ENCODE data around the gene SLC9B1.
"Not testable (repeated sequence)": the region's sequence is repeated elsewhere in the genome, so short reads cannot be mapped to it uniquely, and the experiment has no call there.

SLC9B1 gene

DNA sequence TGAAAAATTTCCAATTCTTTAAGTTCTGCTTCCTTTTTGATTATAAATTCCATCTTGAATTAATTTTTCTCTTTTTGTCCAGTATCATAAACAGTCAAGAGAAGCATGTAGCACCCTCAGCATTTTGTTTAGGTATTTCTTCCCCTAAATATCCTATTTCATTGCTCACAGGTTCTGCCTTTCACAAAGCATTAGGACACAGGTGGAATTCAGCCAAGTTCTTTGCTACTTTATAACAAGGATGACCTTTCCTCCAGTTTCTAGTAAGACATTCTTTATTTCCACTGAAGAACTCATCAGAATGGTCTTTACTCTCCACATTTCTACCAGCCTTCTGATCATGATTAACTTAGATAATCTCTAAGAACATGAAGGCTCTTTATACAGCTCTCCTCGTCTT, 7.4 kb downstream of the SLC9B1 start:
- no peak for DNase-seq (ENCODE audit: low read depth in 3 of 3, low spot score in 1 of 3)

DNA sequence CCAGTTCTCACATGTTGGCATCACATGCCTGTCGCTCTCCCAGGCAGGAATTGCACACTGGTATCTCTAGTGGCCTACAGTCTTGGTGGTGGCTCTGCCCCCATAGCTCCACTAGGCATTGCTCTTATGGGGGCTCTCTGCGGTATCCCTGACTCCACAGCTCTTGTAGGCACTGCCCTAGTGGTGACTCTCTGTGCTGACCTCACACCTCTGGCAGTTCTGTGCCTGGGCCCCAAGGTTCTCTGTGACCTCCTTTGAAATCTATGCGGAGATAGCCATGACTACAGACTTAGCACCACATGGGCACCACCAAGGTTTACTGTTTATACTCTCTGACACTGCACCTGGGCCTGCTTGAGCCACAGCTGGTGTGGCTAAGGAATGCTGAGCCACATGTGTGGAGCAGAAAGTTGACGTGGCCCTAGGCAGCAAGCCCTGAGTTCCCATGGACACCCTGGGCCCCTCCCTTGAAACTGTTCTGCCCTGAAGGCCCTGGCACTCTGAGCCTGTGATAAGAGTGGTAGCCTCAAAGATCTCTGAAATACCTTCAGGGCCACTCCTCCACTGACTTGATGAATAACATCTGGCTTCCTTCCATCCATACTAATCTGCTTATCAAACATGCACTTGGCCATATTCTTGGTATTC, 8.0 kb downstream of the SLC9B1 start:
- DNase-seq (ENCODE audit: low read depth in 3 of 3, low spot score in 1 of 3) = no peak

DNA sequence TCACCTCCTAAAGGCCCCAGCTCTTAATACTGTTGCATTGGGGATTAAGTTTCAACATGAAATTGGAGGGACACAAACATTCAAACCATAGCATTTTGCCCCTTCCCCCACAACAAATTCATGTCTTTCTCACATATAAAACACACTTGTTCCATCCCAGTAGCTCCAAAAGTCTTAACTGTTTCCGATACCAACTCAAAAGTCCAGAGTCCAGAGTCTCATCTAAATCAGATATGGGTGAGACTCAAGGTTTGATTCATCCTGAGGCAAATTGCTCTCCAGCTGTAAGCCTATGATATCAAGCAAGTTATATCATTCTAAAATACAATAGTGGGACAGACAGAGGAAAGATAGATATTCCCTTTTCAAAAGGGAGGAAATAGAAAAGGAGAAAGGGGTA, 8.7 kb downstream of the SLC9B1 start:
- no peak for DNase-seq (ENCODE audit: low read depth in 3 of 3, low spot score in 1 of 3)

DNA sequence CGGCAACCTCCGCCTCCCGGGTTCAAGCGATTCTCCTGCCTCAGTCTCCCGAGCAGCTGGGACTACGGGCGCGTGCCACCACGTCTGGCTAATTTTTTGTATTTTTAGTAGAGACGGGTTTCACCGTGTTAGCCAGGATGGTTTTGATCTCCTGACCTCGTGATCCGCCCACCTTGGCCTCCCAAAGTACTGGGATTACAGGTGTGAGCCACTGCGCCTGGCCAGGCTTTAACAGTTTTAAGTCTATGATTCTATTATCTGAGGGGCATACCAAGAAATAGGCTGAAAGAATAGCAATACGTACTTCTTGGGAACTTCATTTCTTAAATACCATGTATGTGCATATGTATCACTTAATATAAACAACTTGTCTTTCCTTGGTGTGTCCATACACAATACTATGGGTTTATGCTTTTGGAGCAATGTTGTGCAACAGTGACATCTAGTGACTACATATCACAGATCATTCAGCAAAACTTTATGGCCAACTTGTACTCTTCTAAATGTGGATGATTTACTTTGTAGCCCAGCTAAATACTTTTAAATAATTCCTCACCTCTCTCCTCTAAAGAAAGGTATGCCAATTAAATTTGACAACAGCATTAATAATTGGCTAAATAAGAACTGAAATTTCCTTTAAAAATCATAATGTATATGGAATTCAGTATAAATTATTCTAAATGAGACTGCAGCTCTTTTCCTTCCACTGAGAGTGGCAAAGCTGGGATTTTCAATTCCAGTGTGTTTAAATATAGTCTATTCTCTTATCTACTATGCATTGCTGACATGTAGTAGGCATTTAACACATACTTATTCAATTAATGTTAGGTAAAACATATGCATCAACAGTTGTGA, 10.4 kb downstream of the SLC9B1 start:
- no peak for DNase-seq (ENCODE audit: low read depth in 3 of 3, low spot score in 1 of 3)

DNA sequence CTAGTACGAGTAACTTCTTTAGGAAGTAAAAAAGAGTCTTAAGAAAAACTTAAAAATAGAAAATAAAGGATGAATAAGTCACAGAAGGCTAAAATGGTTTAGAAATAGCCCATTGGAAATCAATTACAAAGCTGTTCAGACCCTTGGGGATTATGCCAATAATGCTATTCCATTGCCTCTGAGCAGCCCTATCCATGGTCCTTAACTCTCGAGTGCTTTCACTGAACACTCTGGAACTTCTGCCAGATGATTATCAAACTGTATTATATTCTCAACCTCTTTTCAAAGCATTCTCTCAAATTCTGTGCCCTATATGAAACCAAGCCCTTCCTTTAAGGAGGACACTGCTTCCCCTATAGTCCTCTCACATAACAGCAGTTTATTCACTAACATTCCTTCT, 17.0 kb downstream of the SLC9B1 start:
- DNase-seq (ENCODE audit: low read depth in 3 of 3, low spot score in 1 of 3) = no peak

DNA sequence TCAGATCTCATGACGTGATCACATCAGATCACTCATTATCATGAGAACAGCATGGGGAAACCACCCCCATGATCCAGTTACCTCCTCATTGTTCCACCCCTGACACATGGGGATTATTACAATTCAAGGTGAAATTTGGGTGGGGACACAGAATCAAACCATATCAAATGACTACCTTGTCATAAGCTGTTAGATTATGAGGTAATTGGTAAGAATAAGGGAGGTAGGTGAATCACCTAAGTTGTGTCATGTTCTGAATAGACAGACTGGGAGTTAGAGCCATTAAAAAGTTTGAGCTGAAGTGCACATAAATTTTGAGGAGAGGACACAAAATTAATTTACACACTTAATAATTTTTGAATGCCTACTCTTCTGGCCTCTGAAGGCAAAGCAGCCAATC, 24.7 kb downstream of the SLC9B1 start:
- no peak for DNase-seq (ENCODE audit: low read depth in 3 of 3, low spot score in 1 of 3)

DNA sequence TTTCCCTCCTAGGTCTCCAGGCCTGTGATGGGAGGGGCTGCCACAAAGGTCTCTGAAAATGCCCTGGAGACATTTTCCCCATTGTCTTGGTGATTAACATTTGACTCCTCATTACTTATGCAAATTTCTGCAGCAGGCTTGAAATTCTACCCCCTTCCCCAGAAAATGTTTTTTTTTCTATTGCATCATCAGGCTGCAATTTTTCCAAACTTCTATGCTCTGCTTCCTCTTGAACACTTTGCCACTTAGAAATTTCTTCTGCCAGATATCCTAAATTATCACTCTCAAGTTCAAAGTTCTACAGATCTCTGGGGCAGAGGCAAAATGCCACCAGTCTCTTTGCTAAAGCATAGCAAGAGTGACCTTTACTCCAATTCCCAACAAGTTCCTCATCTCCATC, 25.5 kb downstream of the SLC9B1 start:
- DNase-seq (ENCODE audit: low read depth in 3 of 3, low spot score in 1 of 3) = not testable (repeated sequence)

DNA sequence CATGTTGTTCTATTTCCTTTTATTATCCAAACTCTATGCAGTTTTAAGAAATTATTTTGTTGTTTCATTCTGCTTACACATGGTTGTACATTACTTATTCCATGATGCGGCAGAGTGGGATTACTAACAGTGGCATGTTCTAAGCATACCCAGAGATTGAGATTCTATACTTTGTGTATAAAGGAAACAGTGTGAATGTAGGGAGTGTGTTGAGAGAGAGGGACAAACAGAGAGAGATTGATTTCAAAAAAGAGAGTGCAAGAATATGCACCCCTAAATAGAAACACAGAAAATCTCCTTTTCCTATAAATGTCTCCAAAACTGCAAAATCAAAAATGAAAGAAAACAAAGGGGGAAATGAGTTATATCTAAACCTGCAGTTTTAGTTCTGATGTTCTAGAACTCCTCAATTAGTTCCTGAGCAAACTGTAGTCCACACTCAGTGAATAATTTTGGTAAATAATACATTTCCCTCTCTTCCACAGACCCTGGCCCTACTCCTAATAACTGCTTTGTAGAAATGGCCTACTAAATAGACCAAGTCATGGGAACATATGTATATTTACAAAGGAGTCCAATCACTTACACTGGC, 31.0 kb downstream of the SLC9B1 start:
- no peak for DNase-seq (ENCODE audit: low read depth in 3 of 3, low spot score in 1 of 3)

DNA sequence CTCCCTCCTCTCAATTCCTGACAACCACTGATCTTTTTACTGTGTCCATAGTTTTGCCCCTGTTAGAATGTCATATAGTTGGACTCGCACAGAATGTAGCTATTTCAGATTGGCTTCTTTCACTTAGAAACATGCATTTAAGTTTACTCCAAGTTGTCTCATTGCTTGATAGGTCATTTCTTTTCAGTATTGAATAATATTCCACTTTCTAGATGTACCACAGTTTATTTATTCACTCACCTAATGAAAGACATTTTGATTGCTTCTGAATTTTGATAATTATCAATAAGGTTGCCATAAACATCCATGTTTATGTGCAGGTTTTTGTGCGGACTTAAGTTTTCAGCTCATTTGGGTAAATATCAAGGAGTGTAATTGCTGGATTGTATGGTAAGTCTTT, 38.5 kb downstream of the SLC9B1 start:
- no peak for DNase-seq (ENCODE audit: low read depth in 3 of 3, low spot score in 1 of 3)

DNA sequence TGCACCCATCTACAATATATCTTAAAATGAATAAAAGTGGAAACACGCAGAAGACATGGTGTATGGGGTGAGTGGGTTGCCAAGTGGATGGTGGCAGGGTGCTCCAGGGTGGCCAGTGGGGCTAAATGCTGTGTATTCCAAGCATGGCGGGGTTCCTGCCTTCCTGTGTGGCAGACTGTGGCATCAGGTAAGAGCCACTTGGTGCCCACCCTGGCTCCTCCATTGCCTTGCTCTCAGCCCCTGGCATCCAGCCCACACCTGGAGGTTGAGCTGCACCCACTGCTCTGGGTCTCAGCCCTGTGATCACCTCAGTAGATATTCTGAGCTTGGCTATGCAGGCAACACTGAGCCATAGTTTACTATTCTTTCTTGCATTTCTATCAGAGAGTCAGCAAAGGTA, 57.7 kb downstream of the SLC9B1 start:
- DNase-seq (ENCODE audit: low read depth in 3 of 3, low spot score in 1 of 3) = not testable (repeated sequence)

DNA sequence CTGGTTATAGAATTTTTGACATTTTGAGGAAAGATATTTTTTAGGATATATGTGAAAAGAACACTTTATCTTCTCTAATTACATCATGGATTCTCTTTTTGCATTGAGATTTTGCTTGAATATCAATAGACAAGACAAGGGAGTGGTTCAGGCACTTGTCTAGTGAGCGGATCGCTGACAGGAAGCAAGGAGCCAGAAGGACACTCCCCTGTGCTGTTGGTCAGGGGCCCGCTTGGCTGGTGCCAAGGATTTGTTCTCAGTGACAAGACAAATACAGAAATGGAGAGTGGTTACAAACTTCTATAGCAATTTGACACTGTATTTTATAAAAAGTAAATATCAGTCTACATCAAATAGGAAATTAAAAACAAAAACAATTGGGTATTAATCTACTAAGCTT, 60.0 kb downstream of the SLC9B1 start:
- DNase-seq (ENCODE audit: low read depth in 3 of 3, low spot score in 1 of 3) = no peak

DNA sequence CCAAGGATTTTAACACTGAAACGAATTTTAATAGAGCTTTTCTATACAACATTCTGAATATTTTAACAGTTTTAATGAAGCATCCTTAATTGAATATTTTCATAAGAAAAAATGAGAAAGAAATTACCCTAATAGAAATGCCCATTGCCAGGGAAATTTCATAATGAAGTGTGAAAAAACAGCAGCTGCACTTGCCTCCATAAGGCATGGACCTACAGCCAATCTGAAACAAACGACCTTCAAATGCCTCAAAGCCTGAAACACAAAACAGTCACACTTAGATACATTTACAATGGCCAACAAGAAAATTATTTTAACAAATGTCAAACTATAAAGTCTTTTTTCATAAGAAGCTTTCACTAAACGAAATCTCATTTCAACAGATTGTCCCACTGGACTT, 74.4 kb downstream of the SLC9B1 start:
- DNase-seq (ENCODE audit: low read depth in 3 of 3, low spot score in 1 of 3) = no peak

DNA sequence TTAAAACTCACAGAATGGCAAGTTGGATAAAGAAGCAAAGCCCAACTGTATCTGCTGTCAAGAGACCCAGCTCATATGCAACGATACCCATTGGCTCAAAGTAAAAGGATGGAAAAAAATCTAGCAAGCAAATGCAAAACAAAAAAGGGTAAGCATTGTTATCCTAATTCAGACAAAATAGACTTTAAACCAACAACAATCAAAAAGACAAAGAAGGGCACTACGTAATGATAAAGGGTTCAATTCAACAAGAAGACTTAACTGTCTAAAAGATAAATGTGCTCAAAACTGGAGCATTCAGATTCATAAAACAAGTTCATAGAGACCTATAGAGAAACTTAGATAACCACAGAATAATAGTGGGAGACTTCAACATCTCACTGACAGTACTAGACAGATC, 81.4 kb downstream of the SLC9B1 start:
- not testable (repeated sequence) for DNase-seq (ENCODE audit: low read depth in 3 of 3, low spot score in 1 of 3)

DNA sequence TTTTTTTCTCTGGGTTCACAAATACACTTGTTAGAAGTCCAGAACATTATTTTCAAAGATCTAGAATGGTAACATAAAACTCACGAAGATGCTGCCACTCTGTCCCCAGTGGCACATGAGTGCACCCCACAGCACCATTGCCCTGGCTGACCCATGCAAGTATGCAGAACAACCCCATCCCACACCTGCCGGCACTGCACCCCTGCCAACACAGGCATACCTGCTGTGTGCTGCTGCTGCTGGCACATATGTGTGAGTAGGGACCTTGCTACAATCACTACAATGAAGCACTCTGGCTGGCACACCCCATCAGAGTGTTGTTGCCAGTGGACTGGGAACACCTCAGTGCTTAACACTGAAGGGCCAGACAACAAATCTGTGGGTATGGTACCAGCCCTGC, 83.8 kb downstream of the SLC9B1 start:
- DNase-seq (ENCODE audit: low read depth in 3 of 3, low spot score in 1 of 3) = no peak

DNA sequence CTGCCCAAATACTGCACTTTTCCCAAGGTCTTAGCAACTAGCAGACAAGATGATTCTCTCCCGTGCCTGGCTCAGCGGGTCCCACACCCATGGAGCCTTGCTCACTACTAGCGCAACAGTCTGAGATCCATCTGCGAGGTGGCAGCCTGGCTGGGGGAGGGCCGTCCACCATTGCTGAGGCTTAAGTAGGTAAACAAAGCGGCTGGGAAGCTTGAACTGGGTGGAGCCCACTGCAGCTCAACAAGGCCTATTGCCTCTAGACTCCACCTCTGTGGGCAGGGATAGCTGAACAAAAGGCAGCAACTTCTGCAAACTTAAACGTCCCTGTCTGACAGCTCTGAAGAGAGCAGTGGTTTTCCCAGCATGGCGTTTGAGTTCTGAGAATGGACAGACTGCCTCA, 99.8 kb downstream of the SLC9B1 start:
- DNase-seq (ENCODE audit: low read depth in 3 of 3, low spot score in 1 of 3) = not testable (repeated sequence)

DNA sequence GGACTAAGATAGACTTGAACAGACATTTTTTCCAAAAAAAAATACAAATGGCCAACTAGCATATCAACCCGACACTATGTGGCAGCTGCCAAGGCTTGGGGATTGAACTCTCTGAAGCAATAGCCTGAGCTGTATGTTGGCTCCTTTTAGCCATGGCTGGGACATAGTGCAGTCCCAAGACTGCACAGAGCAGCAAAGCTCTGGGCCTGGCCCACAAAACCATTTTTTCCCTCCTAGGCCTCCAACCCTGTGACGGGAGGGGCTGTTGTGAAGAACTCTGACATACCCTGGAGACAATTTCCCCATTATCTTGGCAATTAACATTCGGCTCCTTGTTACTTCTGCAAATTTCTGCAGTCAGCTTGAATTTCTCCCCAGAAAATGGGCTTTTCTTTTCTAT, 100.6 kb downstream of the SLC9B1 start:
- no peak for DNase-seq (ENCODE audit: low read depth in 3 of 3, low spot score in 1 of 3)

DNA sequence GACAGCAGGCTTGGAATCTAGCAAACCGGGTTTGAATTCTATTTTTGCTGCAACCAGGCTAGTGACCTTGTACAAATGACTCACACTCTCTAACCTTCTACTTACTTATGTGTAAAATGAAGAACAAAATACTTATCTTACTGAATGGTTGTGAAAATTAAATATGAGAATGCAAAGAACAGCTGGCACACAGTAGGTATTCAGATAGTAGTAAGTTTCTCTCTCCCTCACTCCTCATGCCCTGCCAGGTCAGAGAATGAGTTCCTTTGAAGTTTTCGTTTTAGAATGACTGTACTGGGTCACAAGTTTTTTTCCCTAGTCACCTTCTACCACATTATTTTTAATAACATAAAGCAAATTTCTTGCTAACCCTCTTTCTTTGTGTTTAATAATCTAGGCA, 117.7 kb downstream of the SLC9B1 start:
- no peak for DNase-seq (ENCODE audit: low read depth in 3 of 3, low spot score in 1 of 3)

DNA sequence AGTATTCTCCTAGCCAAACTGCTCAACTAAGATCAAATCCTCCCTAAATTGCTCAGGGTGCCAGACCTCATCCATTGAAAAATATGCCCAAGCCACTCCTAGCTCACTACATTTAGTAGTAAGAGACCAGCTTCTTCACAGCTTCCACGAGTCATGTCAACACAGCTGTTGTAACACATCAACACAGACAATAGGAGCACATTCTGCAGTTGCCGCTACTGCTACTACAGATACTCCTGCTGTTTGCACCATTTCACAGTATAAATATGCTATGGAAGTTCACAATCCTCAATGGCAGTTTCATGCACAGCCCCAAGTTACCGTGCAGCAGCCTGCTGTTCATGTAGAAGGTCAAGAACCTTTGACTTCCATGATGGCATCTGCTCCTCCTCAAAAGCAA, 121.9 kb downstream of the SLC9B1 start:
- DNase-seq (ENCODE audit: low read depth in 3 of 3, low spot score in 1 of 3) = not testable (repeated sequence)

DNA sequence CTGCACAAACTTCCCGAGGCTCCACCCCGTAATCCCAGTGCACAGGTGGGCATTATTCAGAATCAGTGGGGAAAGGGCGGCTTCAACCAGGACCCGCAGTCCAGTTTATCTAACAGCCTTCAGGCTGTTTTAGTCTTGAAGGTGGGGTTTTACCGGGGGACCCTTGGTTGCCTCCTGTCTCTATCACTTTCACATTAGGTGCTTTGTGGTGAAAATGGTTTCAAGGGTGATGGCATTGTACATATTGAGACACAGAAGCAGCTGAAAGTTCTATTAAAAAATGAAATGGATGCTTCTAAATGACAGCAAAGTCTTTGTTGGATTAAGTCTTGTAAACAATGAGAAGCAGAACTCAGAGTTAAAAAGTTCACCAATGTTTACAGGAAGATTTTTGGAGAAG, 123.0 kb downstream of the SLC9B1 start:
- not testable (repeated sequence) for DNase-seq (ENCODE audit: low read depth in 3 of 3, low spot score in 1 of 3)

DNA sequence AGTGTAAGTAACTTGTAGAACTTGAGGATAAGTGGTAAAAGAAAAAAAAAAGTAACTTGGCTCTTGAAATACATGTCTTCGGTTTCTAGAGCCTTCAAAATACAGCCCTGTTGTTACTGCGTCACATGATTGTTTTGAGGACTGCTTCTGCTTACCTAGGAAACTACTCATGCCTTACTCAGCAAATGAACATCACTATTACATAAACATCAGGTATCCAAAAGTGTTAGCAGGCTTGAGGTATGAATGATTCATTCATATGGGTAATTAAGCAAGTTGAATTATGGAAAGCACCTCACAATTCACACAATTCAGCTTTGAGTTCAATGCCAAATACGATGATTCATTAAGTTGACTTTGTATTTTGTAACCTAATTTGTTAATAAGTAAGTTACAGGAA, 129.6 kb downstream of the SLC9B1 start:
- DNase-seq (ENCODE audit: low read depth in 3 of 3, low spot score in 1 of 3) = not testable (repeated sequence)

DNA sequence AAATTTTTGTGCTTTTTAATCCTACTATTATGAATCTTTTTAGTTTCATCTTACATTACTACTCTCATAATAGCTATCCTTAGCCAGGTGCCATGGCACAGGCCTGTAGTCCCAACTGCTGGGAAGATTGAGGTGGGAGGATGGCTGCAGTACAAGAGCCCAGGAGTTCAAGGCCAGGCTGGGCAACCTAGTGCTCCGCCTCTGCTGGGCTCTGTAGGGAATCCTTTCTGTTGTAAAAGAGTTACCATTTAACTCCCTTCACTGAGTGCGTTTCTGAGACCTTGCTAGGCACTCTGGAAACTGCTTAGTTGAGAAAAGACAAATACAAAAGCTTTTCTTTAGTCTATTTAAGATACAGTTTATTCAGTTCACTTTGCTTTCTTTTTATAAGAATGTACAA, 130.9 kb downstream of the SLC9B1 start:
- DNase-seq (ENCODE audit: low read depth in 3 of 3, low spot score in 1 of 3) = not testable (repeated sequence)

DNA sequence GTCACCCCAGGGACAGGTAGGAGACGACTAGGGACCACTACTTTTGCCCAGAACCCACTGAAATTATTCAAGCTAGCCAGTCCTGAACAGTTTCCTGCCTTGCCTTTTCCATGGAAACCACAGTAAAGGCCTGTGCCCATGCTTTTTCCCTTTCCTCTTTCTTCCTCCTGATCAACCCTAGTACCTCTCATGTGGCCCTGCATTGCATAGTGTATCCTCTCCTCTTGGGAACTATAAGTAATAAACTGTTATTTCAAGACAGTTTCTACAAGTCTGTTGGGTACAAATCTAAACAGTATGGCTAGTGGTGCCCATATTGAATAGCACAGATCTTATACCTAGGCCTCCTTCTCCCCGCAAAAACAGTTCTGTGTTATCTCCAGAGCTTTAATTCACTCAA, 136.2 kb downstream of the SLC9B1 start:
- DNase-seq (ENCODE audit: low read depth in 3 of 3, low spot score in 1 of 3) = no peak

Data from stimulated activated CD4-positive, alpha-beta T cell treated with anti-CD3 and anti-CD28 coated beads, TNF-alpha, amount 100 ng/mL, for 1 hour (primary cell).